WTC11 (cell line): Measurements from ENCODE around the gene SH3BP4. TPM values are rescaled to one million over a fixed set of nuclear protein-coding genes. Genes with fewer than 3 reads are reported as not detected.
A peak's percentile ranks its signal among the peaks of the same experiment; 100 is the strongest.

Source experiments
- ATAC-seq: fragments of 200-7000 bp; cut with Tn5 transposase; 2 replicates; pipeline ENCODE4 v1.10.0; 2021; ENCODE audit warnings: mild to moderate bottlenecking, moderate library complexity
- CTCF ChIA-PET: fragments of 300-600 bp; sonication (Branson Sonifier 250); formaldehyde crosslinking; loops from one replicate; lab custom pipeline; 2021; ENCODE audit warnings: antibody characterized with exemption; lab: Charles Lee
- POLR2A ChIA-PET: fragments of 350-600 bp; sonication (Branson Sonifier 250); formaldehyde crosslinking; loops from one replicate; lab custom pipeline; 2021; ENCODE audit warnings: antibody characterized with exemption; lab: Charles Lee
- DNase-seq: peaks from one replicate; pipeline ENCODE4 v3.0.0; 2021; ENCODE audit warnings: low spot score
- H3K27ac Mint-ChIP-seq: 2 replicates; pipeline ENCODE4 v1.8.0; 2021; ENCODE audit warnings: mixed read lengths
- H3K27me3 Mint-ChIP-seq: 2 replicates; pipeline ENCODE4 v1.8.0; 2021; ENCODE audit warnings: low read depth, mild to moderate bottlenecking, moderate library complexity, mixed read lengths
- H3K36me3 Mint-ChIP-seq: 2 replicates; pipeline ENCODE4 v1.8.0; 2021; ENCODE audit warnings: mixed read lengths
- H3K4me1 Mint-ChIP-seq: 2 replicates; pipeline ENCODE4 v1.8.0; 2022; ENCODE audit warnings: mixed read lengths
- H3K4me3 Mint-ChIP-seq: 2 replicates; pipeline ENCODE4 v1.8.0; 2021; ENCODE audit warnings: mild to moderate bottlenecking, moderate library complexity, mixed read lengths
- H3K9me3 Mint-ChIP-seq: 2 replicates; pipeline ENCODE4 v1.8.0; 2021; ENCODE audit warnings: mixed read lengths
- AR ChIP-seq: fragments of 250-450 bp; sonication (Bioruptor Pico); IDR thresholded peaks from 2 replicates; pipeline ENCODE4 v1.9.0; 2021; ENCODE audit warnings: mild to moderate bottlenecking
- ATF2 ChIP-seq: sonication (generic); formaldehyde crosslinking; IDR thresholded peaks from 2 replicates; pipeline ENCODE4 v1.8.1; 2022; ENCODE audit warnings: low read depth, missing genetic modification reagents, borderline replicate concordance
- CBFB ChIP-seq: sonication (generic); formaldehyde crosslinking; IDR thresholded peaks from 2 replicates; pipeline ENCODE4 v1.8.1; 2022; ENCODE audit warnings: mild to moderate bottlenecking, low read depth, missing genetic modification reagents
- CREB1 ChIP-seq: sonication (generic); formaldehyde crosslinking; IDR thresholded peaks from 2 replicates; pipeline ENCODE4 v1.8.0; 2023; ENCODE audit warnings: mild to moderate bottlenecking, missing genetic modification reagents
- FOXP1 ChIP-seq: sonication (generic); formaldehyde crosslinking; IDR thresholded peaks from 2 replicates; pipeline ENCODE4 v1.8.0; 2022; ENCODE audit warnings: missing genetic modification reagents, mild to moderate bottlenecking, moderate library complexity, borderline replicate concordance
- JAZF1 ChIP-seq: fragments of 250-450 bp; sonication (Bioruptor Pico); IDR thresholded peaks from 2 replicates; pipeline ENCODE4 v1.9.0; 2021; ENCODE audit warnings: moderate library complexity, mild to moderate bottlenecking, inconsistent platforms
- MAX ChIP-seq: sonication (generic); formaldehyde crosslinking; IDR thresholded peaks from 2 replicates; pipeline ENCODE4 v1.8.0; 2022; ENCODE audit warnings: mild to moderate bottlenecking, missing genetic modification reagents
- NFATC4 ChIP-seq: fragments of 250-450 bp; sonication (Bioruptor Pico); IDR thresholded peaks from 2 replicates; pipeline ENCODE4 v1.9.0; 2021; ENCODE audit warnings: mild to moderate bottlenecking
- NR1H2 ChIP-seq: sonication (generic); formaldehyde crosslinking; IDR thresholded peaks from 2 replicates; pipeline ENCODE4 v1.9.0; 2021; ENCODE audit warnings: mild to moderate bottlenecking, moderate library complexity, missing genetic modification reagents
- NR3C1 ChIP-seq: sonication (generic); formaldehyde crosslinking; conservative IDR thresholded peaks from 2 replicates; pipeline ENCODE4 v1.8.1; 2023; ENCODE audit warnings: low read depth, mild to moderate bottlenecking, missing genetic modification reagents
- PRRX2 ChIP-seq: fragments of 250-450 bp; sonication (Bioruptor Pico); IDR thresholded peaks from 2 replicates; pipeline ENCODE4 v1.8.0; 2021; ENCODE audit warnings: mild to moderate bottlenecking
- RORB ChIP-seq: fragments of 250-450 bp; sonication (Bioruptor Pico); IDR thresholded peaks from 2 replicates; pipeline ENCODE4 v1.9.0; 2021; ENCODE audit warnings: mild to moderate bottlenecking
- SOX15 ChIP-seq: fragments of 250-450 bp; sonication (Bioruptor Pico); IDR thresholded peaks from 2 replicates; pipeline ENCODE4 v1.9.0; 2021; ENCODE audit warnings: mild to moderate bottlenecking
- SP1 ChIP-seq: sonication (generic); formaldehyde crosslinking; conservative IDR thresholded peaks from 2 replicates; pipeline ENCODE4 v1.8.1; 2022; ENCODE audit warnings: missing genetic modification reagents
- TP53 ChIP-seq: sonication (generic); formaldehyde crosslinking; IDR thresholded peaks from 2 replicates; pipeline ENCODE4 v1.8.1; 2023; ENCODE audit warnings: mild to moderate bottlenecking, missing genetic modification reagents
- ZBTB21 ChIP-seq: sonication (generic); formaldehyde crosslinking; IDR thresholded peaks from 2 replicates; pipeline ENCODE4 v1.8.1; 2023; ENCODE audit warnings: mild to moderate bottlenecking, missing genetic modification reagents, borderline replicate concordance
- ZBTB43 ChIP-seq: sonication (generic); formaldehyde crosslinking; IDR thresholded peaks from 2 replicates; pipeline ENCODE4 v1.8.1; 2023; ENCODE audit warnings: mild to moderate bottlenecking, missing genetic modification reagents
- ZNF121 ChIP-seq: sonication (generic); formaldehyde crosslinking; IDR thresholded peaks from 2 replicates; pipeline ENCODE4 v1.8.0; 2023; ENCODE audit warnings: missing genetic modification reagents
- ZNF232 ChIP-seq: sonication (generic); formaldehyde crosslinking; IDR thresholded peaks from 2 replicates; pipeline ENCODE4 v1.8.0; 2022; ENCODE audit warnings: mild to moderate bottlenecking, missing genetic modification reagents
- ZNF317 ChIP-seq: sonication (generic); formaldehyde crosslinking; IDR thresholded peaks from 2 replicates; pipeline ENCODE4 v1.8.1; 2023; ENCODE audit warnings: low read depth, mild to moderate bottlenecking, moderate library complexity, missing genetic modification reagents, borderline replicate concordance
- ZNF423 ChIP-seq: fragments of 250-450 bp; sonication (Bioruptor Pico); IDR thresholded peaks from 2 replicates; pipeline ENCODE4 v2.1.2; 2022; ENCODE audit warnings: mild to moderate bottlenecking, moderate library complexity
- ZSCAN18 ChIP-seq: fragments of 250-450 bp; sonication (Bioruptor Pico); IDR thresholded peaks from 2 replicates; pipeline ENCODE4 v2.1.2; 2022; ENCODE audit warnings: mild to moderate bottlenecking, moderate library complexity
- total RNA-seq: library from RNA; stranded (reverse); gene quantifications from 3 replicates; pipeline ENCODE4 v1.2.3, GENCODE V29; 2021
- TF ChIP-seq, protein P1 (sequence below): sonication (generic); formaldehyde crosslinking; conservative IDR thresholded peaks from 2 replicates; pipeline ENCODE4 v1.8.1; 2023; ENCODE audit warnings: mild to moderate bottlenecking, low read depth, missing genetic modification reagents, moderate library complexity
- TF ChIP-seq, protein P2 (sequence below): sonication (generic); formaldehyde crosslinking; IDR thresholded peaks from 2 replicates; pipeline ENCODE4 v1.8.1; 2023; ENCODE audit warnings: mild to moderate bottlenecking, missing genetic modification reagents, moderate library complexity
- TF ChIP-seq, protein P3 (sequence below): sonication (generic); formaldehyde crosslinking; IDR thresholded peaks from 2 replicates; pipeline ENCODE4 v1.8.0; 2022; ENCODE audit warnings: mild to moderate bottlenecking, missing genetic modification reagents
- TF ChIP-seq, protein P4 (sequence below): sonication (generic); formaldehyde crosslinking; IDR thresholded peaks from 2 replicates; pipeline ENCODE4 v1.8.0; 2023; ENCODE audit warnings: missing genetic modification reagents

SH3BP4 gene
- total RNA-seq, 1 experiment from 2014 or later = 44.4 TPM

DNA sequence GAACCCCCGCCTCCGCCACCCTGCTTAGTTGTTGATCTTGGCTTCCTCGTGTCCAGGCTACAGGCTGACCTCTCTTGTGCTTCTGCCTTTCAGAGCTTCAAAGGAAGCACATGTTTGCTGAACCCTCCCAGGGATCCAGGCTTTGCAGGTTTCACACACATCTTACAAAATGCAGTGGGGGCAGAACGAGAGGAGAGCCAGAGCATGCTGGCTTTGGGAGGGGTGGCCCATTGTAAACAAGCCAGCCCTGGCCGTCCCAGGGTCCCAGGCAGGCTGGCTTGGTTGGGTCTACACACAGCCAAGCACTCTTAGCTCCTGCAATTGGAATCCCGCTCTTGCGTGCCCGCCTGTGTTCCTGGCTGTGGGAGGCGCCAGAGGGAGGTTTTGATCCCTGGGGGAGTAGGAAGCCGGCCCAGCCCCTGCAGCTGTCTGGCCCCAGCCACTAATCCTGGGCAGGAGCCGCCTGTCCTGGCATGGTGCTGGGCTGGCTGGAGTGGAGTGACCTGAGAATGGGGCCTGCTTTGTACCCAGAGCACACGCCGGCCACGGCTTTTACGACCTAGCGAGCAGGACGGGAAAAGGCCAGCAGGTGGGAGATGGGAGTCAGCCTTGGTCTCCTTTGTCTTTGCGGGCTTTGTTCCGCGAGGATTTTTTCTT, 53.9 kb downstream of the SH3BP4 start:
- peak overlapping the region; percentile 8; the same call in 1 of the 2 replicates for H3K4me3 Mint-ChIP-seq
- DNase-seq (peak; percentile 79), ATAC-seq (peak; percentile 89)
- H3K36me3 Mint-ChIP-seq = peaks cover 15% of the 10 kb centered on the region; the same call in 1 of the 2 replicates
- H3K4me1 Mint-ChIP-seq = peaks cover 67% of the 10 kb centered on the region
- H3K27ac Mint-ChIP-seq = peak overlapping the region; percentile 98
- POLR2A ChIA-PET = interaction anchor here (1.3 kb wide), 1 partner anchor 18 kb away, joined by 3 read pairs; no protein-coding TSS in a partner anchor
- peaks cover 6% of the 10 kb centered on the region; the same call in 1 of the 2 replicates for H3K9me3 Mint-ChIP-seq
- CTCF ChIA-PET = interaction anchor here (0.7 to 4.1 kb wide), 24 partner anchors 9 to 460 kb away, joined by 3 to 32 read pairs (median 5); no protein-coding TSS in a partner anchor
- H3K27me3 Mint-ChIP-seq = no peaks in the 10 kb centered on the region
- TF ChIP-seq SOX15 (no peak), SP1 (CRISPR knock-in tag) (no peak), ZNF121 (CRISPR knock-in tag) (0 out of 2 replicates have a peak, but pooled peaks have one; percentile 7), ZSCAN18 (0 out of 2 replicates have a peak, but pooled peaks have one; percentile 35), FOXP1 (no peak), AR (CRISPR knock-in tag) (no peak), TP53 (CRISPR knock-in tag) (no peak), NFATC4 (CRISPR knock-in tag) (no peak), ZBTB43 (CRISPR knock-in tag) (no peak), ZBTB21 (CRISPR knock-in tag) (no peak), NR1H2 (no peak), JAZF1 (CRISPR knock-in tag) (no peak), MAX (CRISPR knock-in tag) (peak; percentile 70), ATF2 (CRISPR knock-in tag) (no peak), ZNF317 (no peak), CBFB (no peak), ZNF232 (CRISPR knock-in tag) (no peak), NR3C1 (no peak), CREB1 (CRISPR knock-in tag) (no peak), ZNF423 (CRISPR knock-in tag) (no peak), PRRX2 (CRISPR knock-in tag) (0 out of 2 replicates have a peak, but pooled peaks have one; percentile 27), RORB (CRISPR knock-in tag) (no peak)
- TF ChIP-seq, protein P1, sequence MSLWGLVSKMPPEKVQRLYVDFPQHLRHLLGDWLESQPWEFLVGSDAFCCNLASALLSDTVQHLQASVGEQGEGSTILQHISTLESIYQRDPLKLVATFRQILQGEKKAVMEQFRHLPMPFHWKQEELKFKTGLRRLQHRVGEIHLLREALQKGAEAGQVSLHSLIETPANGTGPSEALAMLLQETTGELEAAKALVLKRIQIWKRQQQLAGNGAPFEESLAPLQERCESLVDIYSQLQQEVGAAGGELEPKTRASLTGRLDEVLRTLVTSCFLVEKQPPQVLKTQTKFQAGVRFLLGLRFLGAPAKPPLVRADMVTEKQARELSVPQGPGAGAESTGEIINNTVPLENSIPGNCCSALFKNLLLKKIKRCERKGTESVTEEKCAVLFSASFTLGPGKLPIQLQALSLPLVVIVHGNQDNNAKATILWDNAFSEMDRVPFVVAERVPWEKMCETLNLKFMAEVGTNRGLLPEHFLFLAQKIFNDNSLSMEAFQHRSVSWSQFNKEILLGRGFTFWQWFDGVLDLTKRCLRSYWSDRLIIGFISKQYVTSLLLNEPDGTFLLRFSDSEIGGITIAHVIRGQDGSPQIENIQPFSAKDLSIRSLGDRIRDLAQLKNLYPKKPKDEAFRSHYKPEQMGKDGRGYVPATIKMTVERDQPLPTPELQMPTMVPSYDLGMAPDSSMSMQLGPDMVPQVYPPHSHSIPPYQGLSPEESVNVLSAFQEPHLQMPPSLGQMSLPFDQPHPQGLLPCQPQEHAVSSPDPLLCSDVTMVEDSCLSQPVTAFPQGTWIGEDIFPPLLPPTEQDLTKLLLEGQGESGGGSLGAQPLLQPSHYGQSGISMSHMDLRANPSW (CRISPR knock-in tag) = no peak
- TF ChIP-seq, protein P2, sequence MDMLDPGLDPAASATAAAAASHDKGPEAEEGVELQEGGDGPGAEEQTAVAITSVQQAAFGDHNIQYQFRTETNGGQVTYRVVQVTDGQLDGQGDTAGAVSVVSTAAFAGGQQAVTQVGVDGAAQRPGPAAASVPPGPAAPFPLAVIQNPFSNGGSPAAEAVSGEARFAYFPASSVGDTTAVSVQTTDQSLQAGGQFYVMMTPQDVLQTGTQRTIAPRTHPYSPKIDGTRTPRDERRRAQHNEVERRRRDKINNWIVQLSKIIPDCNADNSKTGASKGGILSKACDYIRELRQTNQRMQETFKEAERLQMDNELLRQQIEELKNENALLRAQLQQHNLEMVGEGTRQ = no peak
- TF ChIP-seq, protein P3, sequence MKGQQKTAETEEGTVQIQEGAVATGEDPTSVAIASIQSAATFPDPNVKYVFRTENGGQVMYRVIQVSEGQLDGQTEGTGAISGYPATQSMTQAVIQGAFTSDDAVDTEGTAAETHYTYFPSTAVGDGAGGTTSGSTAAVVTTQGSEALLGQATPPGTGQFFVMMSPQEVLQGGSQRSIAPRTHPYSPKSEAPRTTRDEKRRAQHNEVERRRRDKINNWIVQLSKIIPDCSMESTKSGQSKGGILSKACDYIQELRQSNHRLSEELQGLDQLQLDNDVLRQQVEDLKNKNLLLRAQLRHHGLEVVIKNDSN = no peak
- TF ChIP-seq, protein P4, sequence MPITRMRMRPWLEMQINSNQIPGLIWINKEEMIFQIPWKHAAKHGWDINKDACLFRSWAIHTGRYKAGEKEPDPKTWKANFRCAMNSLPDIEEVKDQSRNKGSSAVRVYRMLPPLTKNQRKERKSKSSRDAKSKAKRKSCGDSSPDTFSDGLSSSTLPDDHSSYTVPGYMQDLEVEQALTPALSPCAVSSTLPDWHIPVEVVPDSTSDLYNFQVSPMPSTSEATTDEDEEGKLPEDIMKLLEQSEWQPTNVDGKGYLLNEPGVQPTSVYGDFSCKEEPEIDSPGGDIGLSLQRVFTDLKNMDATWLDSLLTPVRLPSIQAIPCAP = no peak
